ENCODE data around the gene PDZD4. TPM values are rescaled to one million over a fixed set of nuclear protein-coding genes. Genes with fewer than 3 reads are reported as not detected.

PDZD4 gene
- total and polyA plus RNA-seq, 4 donors, result 49.2 to 243 (median 142) TPM

GRCh38 chrX:153794018-153794896 lies 36.1 kb downstream of the PDZD4 start, which contains the start of the genes IDH3G and SSR4:
Gene IDH3G (minus strand): TSS chrX:153794375. CDS start chrX:153794326, 49 bp downstream.
Gene SSR4 (plus strand): TSS chrX:153794668. CDS start chrX:153794688, 20 bp downstream.
- DNase-seq (ENCODE audit: low read depth in 4 of 6, low spot score in 6 of 6), result peak; percentile 77 to 98 (median 86)

GRCh38 chrX:153793291-153793690 lies 37.1 kb downstream of the PDZD4 start:
- Histone ChIP-seq H3K9me3 (ENCODE audit: control insufficient read depth, insufficient read depth, low read length) (peaks cover 2% of the 10 kb centered on the region), H3K36me3 (ENCODE audit: control insufficient read depth, insufficient read depth, low read length) (peaks cover 56% of the 10 kb centered on the region), H3K27ac (ENCODE audit: low read depth, low read length) (peak overlapping the region; percentile 95), H3K4me3 (ENCODE audit: low read depth, low read length) (peak overlapping the region; percentile 75), H3K4me1 (ENCODE audit: control insufficient read depth, insufficient read depth, low read length) (peaks cover 56% of the 10 kb centered on the region), H3K27me3 (ENCODE audit: control insufficient read depth, insufficient read depth, low read length) (no peaks in the 10 kb centered on the region)
- DNase-seq (ENCODE audit: low read depth in 4 of 6, low spot score in 6 of 6), result no peak
- 46% methylated on average over 5 of the region's 7 CpGs for WGBS (ENCODE audit: insufficient coverage)

More at GRCh38 chrX:153794018-153794896, 36.1 kb downstream of the PDZD4 start, which contains the start of the genes IDH3G and SSR4:
- peaks cover 56% of the 10 kb centered on the region for H3K36me3 ChIP-seq (ENCODE audit: control insufficient read depth, insufficient read depth, low read length)
- peaks cover 2% of the 10 kb centered on the region for H3K9me3 ChIP-seq (ENCODE audit: control insufficient read depth, insufficient read depth, low read length)
- H3K4me1 ChIP-seq (ENCODE audit: control insufficient read depth, insufficient read depth, low read length), result peaks cover 55% of the 10 kb centered on the region
- H3K27me3 ChIP-seq (ENCODE audit: control insufficient read depth, insufficient read depth, low read length), result no peaks in the 10 kb centered on the region
- 18% methylated on average over 91 of the region's 92 CpGs for WGBS (ENCODE audit: insufficient coverage)
- H3K4me3 ChIP-seq (ENCODE audit: low read depth, low read length), result peak within 1 kb of the TSS; percentile 75
- peak within 1 kb of the TSS; percentile 95 for H3K27ac ChIP-seq (ENCODE audit: low read depth, low read length)

GRCh38 chrX:153792368-153792767 lies 38.0 kb downstream of the PDZD4 start:
- Histone ChIP-seq H3K4me1 (ENCODE audit: control insufficient read depth, insufficient read depth, low read length) (peaks cover 57% of the 10 kb centered on the region), H3K27ac (ENCODE audit: low read depth, low read length) (no peak overlapping the region), H3K27me3 (ENCODE audit: control insufficient read depth, insufficient read depth, low read length) (no peaks in the 10 kb centered on the region), H3K36me3 (ENCODE audit: control insufficient read depth, insufficient read depth, low read length) (peaks cover 55% of the 10 kb centered on the region), H3K4me3 (ENCODE audit: low read depth, low read length) (no peak overlapping the region), H3K9me3 (ENCODE audit: control insufficient read depth, insufficient read depth, low read length) (peaks cover 1% of the 10 kb centered on the region)
- WGBS (ENCODE audit: insufficient coverage), result 74% methylated on average over 4 of the region's 6 CpGs
- no peak for DNase-seq (ENCODE audit: low read depth in 4 of 6, low spot score in 6 of 6)

- WGBS (ENCODE audit: insufficient coverage), result 78% methylated on average over 14 of the region's 17 CpGs
- Histone ChIP-seq H3K27ac (ENCODE audit: low read depth, low read length) (no peak overlapping the region), H3K4me1 (ENCODE audit: control insufficient read depth, insufficient read depth, low read length) (peaks cover 54% of the 10 kb centered on the region), H3K4me3 (ENCODE audit: low read depth, low read length) (no peak overlapping the region), H3K27me3 (ENCODE audit: control insufficient read depth, insufficient read depth, low read length) (no peaks in the 10 kb centered on the region), H3K36me3 (ENCODE audit: control insufficient read depth, insufficient read depth, low read length) (peaks cover 57% of the 10 kb centered on the region), H3K9me3 (ENCODE audit: control insufficient read depth, insufficient read depth, low read length) (no peaks in the 10 kb centered on the region)
- no peak for DNase-seq (ENCODE audit: low read depth in 4 of 6, low spot score in 6 of 6)
Observed at GRCh38 chrX:153791104-153791852, 39.1 kb downstream of the PDZD4 start.

GRCh38 chrX:153789654-153790053 lies 40.7 kb downstream of the PDZD4 start:
- H3K27ac ChIP-seq (ENCODE audit: low read depth, low read length), result no peak overlapping the region
- WGBS (ENCODE audit: insufficient coverage), result 86% methylated on average over 12 of the region's 12 CpGs
- no peaks in the 10 kb centered on the region for H3K27me3 ChIP-seq (ENCODE audit: control insufficient read depth, insufficient read depth, low read length)
- peaks cover 38% of the 10 kb centered on the region for H3K4me1 ChIP-seq (ENCODE audit: control insufficient read depth, insufficient read depth, low read length)
- H3K36me3 ChIP-seq (ENCODE audit: control insufficient read depth, insufficient read depth, low read length), result peaks cover 68% of the 10 kb centered on the region
- no peak for DNase-seq (ENCODE audit: low read depth in 4 of 6, low spot score in 6 of 6)
- H3K4me3 ChIP-seq (ENCODE audit: low read depth, low read length), result no peak overlapping the region
- no peaks in the 10 kb centered on the region for H3K9me3 ChIP-seq (ENCODE audit: control insufficient read depth, insufficient read depth, low read length)

GRCh38 chrX:153786669-153787068 lies 43.7 kb downstream of the PDZD4 start:
- DNase-seq (ENCODE audit: low read depth in 4 of 6, low spot score in 6 of 6), result no peak
- H3K27me3 ChIP-seq (ENCODE audit: control insufficient read depth, insufficient read depth, low read length), result no peaks in the 10 kb centered on the region
- H3K9me3 ChIP-seq (ENCODE audit: control insufficient read depth, insufficient read depth, low read length), result no peaks in the 10 kb centered on the region
- peaks cover 33% of the 10 kb centered on the region for H3K4me1 ChIP-seq (ENCODE audit: control insufficient read depth, insufficient read depth, low read length)
- H3K27ac ChIP-seq (ENCODE audit: low read depth, low read length), result no peak overlapping the region
- H3K4me3 ChIP-seq (ENCODE audit: low read depth, low read length), result no peak overlapping the region
- peaks cover 87% of the 10 kb centered on the region for H3K36me3 ChIP-seq (ENCODE audit: control insufficient read depth, insufficient read depth, low read length)
- 69% methylated on average over 15 of the region's 15 CpGs for WGBS (ENCODE audit: insufficient coverage)

GRCh38 chrX:153784325-153784967 lies 45.9 kb downstream of the PDZD4 start:
- DNase-seq (ENCODE audit: low read depth in 4 of 6, low spot score in 6 of 6), result no peak
- H3K27me3 ChIP-seq (ENCODE audit: control insufficient read depth, insufficient read depth, low read length), result no peaks in the 10 kb centered on the region
- H3K9me3 ChIP-seq (ENCODE audit: control insufficient read depth, insufficient read depth, low read length), result no peaks in the 10 kb centered on the region

GRCh38 chrX:153783378-153784013 lies 46.8 kb downstream of the PDZD4 start:
- no peak for DNase-seq (ENCODE audit: low read depth in 4 of 6, low spot score in 6 of 6)
- H3K27ac ChIP-seq (ENCODE audit: low read depth, low read length), result no peak overlapping the region

More at GRCh38 chrX:153784325-153784967, 45.9 kb downstream of the PDZD4 start:
- Histone ChIP-seq H3K4me1 (ENCODE audit: control insufficient read depth, insufficient read depth, low read length) (peaks cover 47% of the 10 kb centered on the region), H3K36me3 (ENCODE audit: control insufficient read depth, insufficient read depth, low read length) (peaks cover 77% of the 10 kb centered on the region), H3K4me3 (ENCODE audit: low read depth, low read length) (no peak overlapping the region), H3K27ac (ENCODE audit: low read depth, low read length) (no peak overlapping the region)
- WGBS (ENCODE audit: insufficient coverage), result 91% methylated on average over 21 of the region's 27 CpGs

GRCh38 chrX:153782871-153783270 lies 47.5 kb downstream of the PDZD4 start:
- H3K4me3 ChIP-seq (ENCODE audit: low read depth, low read length), result no peak overlapping the region
- no peaks in the 10 kb centered on the region for H3K27me3 ChIP-seq (ENCODE audit: control insufficient read depth, insufficient read depth, low read length)
- peaks cover 73% of the 10 kb centered on the region for H3K36me3 ChIP-seq (ENCODE audit: control insufficient read depth, insufficient read depth, low read length)
- WGBS (ENCODE audit: insufficient coverage), result 88% methylated on average over 13 of the region's 14 CpGs
- DNase-seq (ENCODE audit: low read depth in 4 of 6, low spot score in 6 of 6), result no peak
- peaks cover 43% of the 10 kb centered on the region for H3K4me1 ChIP-seq (ENCODE audit: control insufficient read depth, insufficient read depth, low read length)
- H3K9me3 ChIP-seq (ENCODE audit: control insufficient read depth, insufficient read depth, low read length), result no peaks in the 10 kb centered on the region
- no peak overlapping the region for H3K27ac ChIP-seq (ENCODE audit: low read depth, low read length)

More at GRCh38 chrX:153783378-153784013, 46.8 kb downstream of the PDZD4 start:
- WGBS (ENCODE audit: insufficient coverage), result 72% methylated on average over 22 of the region's 24 CpGs
- H3K36me3 ChIP-seq (ENCODE audit: control insufficient read depth, insufficient read depth, low read length), result peaks cover 73% of the 10 kb centered on the region
- H3K9me3 ChIP-seq (ENCODE audit: control insufficient read depth, insufficient read depth, low read length), result no peaks in the 10 kb centered on the region
- no peak overlapping the region for H3K4me3 ChIP-seq (ENCODE audit: low read depth, low read length)
- H3K27me3 ChIP-seq (ENCODE audit: control insufficient read depth, insufficient read depth, low read length), result no peaks in the 10 kb centered on the region
- H3K4me1 ChIP-seq (ENCODE audit: control insufficient read depth, insufficient read depth, low read length), result peaks cover 46% of the 10 kb centered on the region

Data from spinal cord (tissue), 10 donors.